Measurements from ENCODE around the gene FUOM. TPM values are rescaled to one million over a fixed set of nuclear protein-coding genes. Genes with fewer than 3 reads are reported as not detected.

The FUOM gene
- total RNA-seq, 1 experiment from 2014 or later: 41.8 TPM

DNA sequence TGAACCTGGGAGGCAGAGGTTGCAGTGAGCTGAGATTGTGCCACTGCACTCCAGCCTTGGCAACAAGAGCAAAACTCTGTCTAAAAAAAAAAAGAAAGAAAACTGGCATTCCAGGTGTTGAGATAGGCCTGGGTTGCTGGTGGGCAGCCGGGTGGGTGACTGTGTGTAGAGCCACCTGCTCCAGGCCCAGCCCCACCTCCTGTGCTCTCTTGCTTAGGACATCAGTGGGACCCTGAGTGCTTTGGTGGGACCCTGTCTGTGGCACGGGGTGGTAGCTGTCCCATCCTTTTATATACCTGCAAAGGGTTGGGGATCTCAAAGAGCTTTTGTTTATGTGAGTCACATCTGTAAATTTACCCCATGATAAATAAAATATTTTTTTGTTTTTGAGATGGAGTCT, 27.4 kb upstream of the FUOM start:
- no peak overlapping the region for H3K4me3 Mint-ChIP-seq
- no peak overlapping the region for H2AFZ ChIP-seq (ENCODE audit: low read length)
- WGBS (ENCODE audit: extremely low coverage, insufficient read length, low lambda C conversion rate): no CpG with 5 or more reads among the region's 2 CpGs

More for the DNA sequence above, 27.4 kb upstream of the FUOM start:
- no peak overlapping the region for H2BK5ac ChIP-seq (ENCODE audit: insufficient read length, low read length)
- no peaks in the 10 kb centered on the region for H3K9me3 ChIP-seq (ENCODE audit: control insufficient read depth, low read depth, low read length)
- no peak overlapping the region for H3T11ph ChIP-seq (ENCODE audit: low read length)
- no peaks in the 10 kb centered on the region for H4K20me1 ChIP-seq (ENCODE audit: control insufficient read depth, insufficient read depth, insufficient read length)
- DNase-seq: no peak
- Mint-ChIP-seq H3K4me1 (no peaks in the 10 kb centered on the region), H3K9me3 (peaks cover 0 to 1% of the 10 kb centered on the region in 2 experiments; a peak in 1 of 5 replicates), H3K27ac (no peak overlapping the region), H3K36me3 (ENCODE audit: insufficient read depth in 1 of 3, low read depth in 3 of 3) (peaks cover 1 to 9% (median 6%) of the 10 kb centered on the region in 3 experiments; a peak in 4 of 7 replicates), H3K27me3 (ENCODE audit: low read depth) (peaks cover 5% of the 10 kb centered on the region)
- H3K27ac ChIP-seq (ENCODE audit: insufficient read length, low read depth, low read length): no peak overlapping the region
- no peak overlapping the region for H3K18ac ChIP-seq (ENCODE audit: insufficient read length, low read depth, low read length)
- H2BK15ac ChIP-seq (ENCODE audit: low read depth, low read length): no peak overlapping the region
- no peaks in the 10 kb centered on the region for H3K27me3 ChIP-seq (ENCODE audit: insufficient read depth, low read length)
- no peak overlapping the region for H3K9ac ChIP-seq (ENCODE audit: extremely low read depth, insufficient read length, low read length)
- H2BK20ac ChIP-seq (ENCODE audit: low read depth, low read length, poor library complexity, severe bottlenecking): no peak overlapping the region
- H2AK5ac ChIP-seq (ENCODE audit: insufficient read length, low read length): no peak overlapping the region
- H4K5ac ChIP-seq (ENCODE audit: insufficient read length, low read depth, low read length): no peak overlapping the region
- H3K23me2 ChIP-seq (ENCODE audit: insufficient read length, low read depth, low read length, poor library complexity, severe bottlenecking): no peaks in the 10 kb centered on the region
- no peak overlapping the region for H3K23ac ChIP-seq (ENCODE audit: insufficient read length, low read depth, low read length)
- no peaks in the 10 kb centered on the region for H3K4me1 ChIP-seq (ENCODE audit: insufficient read depth, low read length)
- H3K14ac ChIP-seq (ENCODE audit: insufficient read depth, low read length): no peak overlapping the region
- H3K79me2 ChIP-seq (ENCODE audit: insufficient read depth, low read length): no peaks in the 10 kb centered on the region
- H2BK120ac ChIP-seq (ENCODE audit: low read depth, low read length, poor library complexity, severe bottlenecking): no peak overlapping the region
- H3K56ac ChIP-seq (ENCODE audit: insufficient read length, low read depth, low read length): no peak overlapping the region
- no peak overlapping the region for H2BK12ac ChIP-seq (ENCODE audit: insufficient read length, low read depth, low read length)
- no peak overlapping the region for H3K4ac ChIP-seq (ENCODE audit: low read depth, low read length)
- H3K79me1 ChIP-seq (ENCODE audit: insufficient read depth, low read depth, low read length, poor library complexity, severe bottlenecking): no peaks in the 10 kb centered on the region
- no peak overlapping the region for H4K8ac ChIP-seq (replicated peaks; ENCODE audit: insufficient read length, low read depth, low read length)
- TF ChIP-seq, protein P1, sequence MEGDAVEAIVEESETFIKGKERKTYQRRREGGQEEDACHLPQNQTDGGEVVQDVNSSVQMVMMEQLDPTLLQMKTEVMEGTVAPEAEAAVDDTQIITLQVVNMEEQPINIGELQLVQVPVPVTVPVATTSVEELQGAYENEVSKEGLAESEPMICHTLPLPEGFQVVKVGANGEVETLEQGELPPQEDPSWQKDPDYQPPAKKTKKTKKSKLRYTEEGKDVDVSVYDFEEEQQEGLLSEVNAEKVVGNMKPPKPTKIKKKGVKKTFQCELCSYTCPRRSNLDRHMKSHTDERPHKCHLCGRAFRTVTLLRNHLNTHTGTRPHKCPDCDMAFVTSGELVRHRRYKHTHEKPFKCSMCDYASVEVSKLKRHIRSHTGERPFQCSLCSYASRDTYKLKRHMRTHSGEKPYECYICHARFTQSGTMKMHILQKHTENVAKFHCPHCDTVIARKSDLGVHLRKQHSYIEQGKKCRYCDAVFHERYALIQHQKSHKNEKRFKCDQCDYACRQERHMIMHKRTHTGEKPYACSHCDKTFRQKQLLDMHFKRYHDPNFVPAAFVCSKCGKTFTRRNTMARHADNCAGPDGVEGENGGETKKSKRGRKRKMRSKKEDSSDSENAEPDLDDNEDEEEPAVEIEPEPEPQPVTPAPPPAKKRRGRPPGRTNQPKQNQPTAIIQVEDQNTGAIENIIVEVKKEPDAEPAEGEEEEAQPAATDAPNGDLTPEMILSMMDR (conservative IDR thresholded peaks at IDR 0.05): no peak
- H3K4me2 ChIP-seq (ENCODE audit: insufficient read depth, insufficient read length, low read length): no peak overlapping the region
- no peak overlapping the region for H4K91ac ChIP-seq (ENCODE audit: insufficient read length, low read depth, low read length)
